ENCODE measurements around the gene ABHD14A.

The ABHD14A gene

DNA sequence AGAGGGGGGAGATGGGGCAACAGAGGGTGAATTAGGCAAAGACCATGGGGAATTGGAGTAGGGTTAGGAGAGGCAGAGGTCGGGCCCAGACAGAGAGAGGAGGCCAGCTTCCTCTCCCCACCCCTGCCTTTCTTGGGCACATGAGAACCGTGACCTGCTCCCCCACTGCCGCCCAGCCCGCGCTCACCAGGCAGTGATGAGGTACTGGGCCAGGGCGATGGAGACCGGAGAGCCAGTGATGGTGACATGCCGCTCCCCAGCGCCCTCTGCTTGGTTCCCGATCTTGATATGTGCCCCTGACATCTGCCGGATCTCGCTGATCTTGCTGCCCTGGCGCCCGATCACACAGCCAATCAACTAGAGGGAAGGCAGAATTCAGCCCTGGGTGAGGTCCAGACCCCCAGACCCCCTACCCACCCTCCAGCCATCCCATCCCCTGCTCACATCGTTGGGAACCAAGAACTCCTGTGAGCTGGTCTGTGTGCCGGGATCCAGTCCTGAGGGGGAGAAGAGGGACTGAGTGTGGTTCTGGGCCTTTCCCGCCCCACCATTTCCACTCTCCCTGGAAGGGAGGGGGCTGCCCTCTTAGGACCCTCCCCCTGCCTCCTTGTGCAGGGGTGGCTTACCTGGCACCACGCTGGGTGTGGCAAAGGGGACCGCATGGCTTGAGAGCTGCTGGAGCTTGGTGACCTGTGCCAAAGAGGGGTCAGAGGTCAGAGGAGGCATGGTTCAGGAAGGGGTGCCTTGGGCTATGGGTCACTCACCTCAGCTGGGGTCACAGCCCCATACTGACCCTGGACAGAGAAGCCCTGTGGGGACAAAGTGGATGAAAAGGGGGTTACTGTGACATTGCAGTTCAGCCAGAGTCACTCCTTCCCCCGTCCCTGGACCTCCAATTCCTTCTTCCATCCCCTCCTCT lies 16.0 kb upstream of the ABHD14A start:
- DNase-seq: no peak

DNA sequence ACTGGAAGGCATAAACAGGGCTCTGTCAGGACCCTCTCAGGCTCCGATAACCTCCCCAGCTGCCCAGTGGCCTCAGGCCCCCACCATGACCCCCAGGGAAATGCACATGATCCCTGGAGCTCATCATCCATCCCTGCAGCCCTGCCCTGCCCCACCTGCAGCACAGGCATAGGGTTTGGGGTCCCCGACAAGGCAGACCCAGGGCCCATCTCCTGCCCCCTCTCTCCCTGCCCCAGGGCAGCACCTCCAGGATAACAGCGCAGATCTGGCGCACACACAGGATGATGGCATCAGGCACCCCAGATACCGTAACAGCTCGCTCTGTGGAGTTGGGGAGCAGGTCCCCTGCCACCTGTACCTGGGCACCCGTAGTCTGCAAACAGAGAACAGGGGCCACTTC lies 15.2 kb upstream of the ABHD14A start:
- no peak for DNase-seq

DNA sequence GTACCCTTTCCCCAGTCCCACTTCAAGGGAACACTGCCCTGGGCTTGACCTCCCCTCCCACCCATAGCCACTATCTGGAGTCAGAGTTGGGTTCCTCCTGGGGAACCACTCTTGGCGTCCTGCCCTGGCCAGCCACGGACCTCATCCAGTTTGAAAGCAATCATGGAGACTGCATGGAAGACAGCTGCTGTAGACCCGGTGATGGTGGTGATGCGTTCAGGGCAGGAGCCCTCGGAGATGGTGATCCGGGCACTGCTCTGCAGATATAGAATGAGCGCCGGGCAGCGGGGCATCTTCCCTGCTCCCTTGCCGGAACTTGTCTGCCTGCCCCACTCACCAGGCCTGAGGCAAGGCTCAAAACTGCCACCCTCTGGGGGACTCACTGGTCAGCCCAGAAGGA lies 14.5 kb upstream of the ABHD14A start:
- DNase-seq: no peak

DNA sequence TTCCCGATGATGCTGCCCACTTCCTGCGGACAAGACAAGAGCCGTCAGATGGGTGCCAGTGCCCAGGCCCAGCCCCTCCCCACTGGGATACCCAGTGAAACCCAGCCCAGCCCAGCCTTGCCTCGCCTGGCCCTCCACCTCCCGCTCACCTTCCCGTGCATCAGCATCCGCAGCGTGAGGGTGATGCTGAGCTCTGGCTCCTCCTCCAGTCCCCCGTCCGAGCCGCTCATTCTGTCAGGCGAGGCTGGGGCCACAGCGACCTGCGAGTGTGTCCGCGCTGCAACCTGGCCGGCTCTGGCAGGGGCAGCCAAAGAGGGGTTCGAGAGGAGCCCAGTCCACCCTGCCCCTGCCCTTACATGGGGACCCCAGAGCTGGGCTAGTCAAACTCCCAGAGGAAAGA lies 13.9 kb upstream of the ABHD14A start:
- DNase-seq: no peak

DNA sequence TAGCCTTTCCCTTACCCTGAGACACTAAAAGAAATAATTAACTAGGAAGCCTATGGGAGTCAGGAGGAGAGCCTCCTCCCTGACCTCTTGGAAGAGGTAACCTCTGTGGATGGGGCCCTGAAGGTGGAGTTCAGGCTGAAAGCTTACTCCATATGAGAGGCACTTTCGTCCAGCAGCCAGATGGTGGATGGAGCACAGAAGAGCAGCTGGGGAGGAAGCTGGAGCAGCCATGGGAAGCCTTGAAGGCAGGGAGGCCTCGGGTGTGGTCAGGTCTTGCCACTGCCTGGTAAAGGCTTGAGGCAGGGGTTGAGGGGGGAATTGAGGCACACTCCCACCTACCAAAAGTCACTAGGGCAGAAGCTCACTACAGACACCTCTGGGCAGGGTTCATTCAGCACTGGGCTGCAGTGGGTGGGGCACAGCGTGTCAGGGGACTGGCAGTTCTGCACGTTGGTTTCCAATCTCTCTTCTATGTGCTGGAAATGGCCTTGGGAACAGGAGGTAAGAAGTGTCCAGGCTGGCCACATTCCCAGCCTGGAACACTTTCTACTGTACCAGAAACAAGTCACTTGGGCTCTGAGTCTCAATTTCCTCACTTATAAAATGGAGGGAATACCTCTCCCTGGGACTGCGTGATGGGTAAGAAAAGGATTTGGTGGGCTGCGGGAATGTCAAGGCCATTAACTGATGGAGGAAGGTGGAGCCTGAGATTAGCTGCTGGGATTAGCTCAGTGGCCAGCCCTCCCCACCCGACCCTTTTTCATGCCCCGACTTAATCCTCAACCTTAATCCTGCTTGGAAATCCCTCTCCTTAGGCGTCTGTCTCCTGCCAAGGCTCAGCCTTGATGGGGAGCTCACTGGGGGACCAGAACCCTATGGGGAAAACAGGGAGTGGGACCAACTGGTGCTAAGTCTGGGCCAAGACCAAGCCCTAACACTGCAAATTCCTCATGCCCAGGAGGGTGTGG lies 13.0 kb upstream of the ABHD14A start:
- DNase-seq: no peak

DNA sequence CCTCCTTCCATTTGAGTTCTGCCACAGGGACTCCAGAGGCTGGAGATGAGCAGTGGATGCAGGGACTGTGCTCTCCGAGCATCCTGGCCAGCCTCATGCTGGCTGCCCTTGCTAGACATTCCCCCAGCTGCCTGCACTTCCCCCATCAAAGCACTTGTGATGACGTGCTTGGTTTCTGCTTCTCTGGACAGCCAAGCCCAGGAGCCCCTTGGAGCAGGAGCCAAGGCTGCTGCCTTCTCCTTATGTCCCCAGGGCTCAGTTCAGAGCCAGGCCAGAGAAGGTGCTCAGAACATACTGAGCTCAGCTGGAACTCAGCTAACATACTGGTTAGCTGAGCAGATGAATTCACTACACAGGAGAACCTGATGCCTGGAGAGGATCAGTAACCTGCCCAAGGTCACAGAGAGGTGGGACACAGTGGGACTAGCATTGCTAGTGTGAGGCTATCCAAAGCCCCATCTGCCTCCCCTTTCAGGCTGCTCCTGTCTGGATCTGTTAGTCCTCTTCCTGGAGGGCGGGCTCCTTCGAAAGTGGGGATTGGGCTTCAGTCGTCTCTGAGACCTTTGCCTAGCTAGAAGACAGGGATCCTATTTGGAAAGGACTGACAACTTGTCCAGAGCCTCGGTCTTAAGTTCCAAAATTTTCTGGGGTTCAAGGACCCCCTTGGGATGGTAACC lies 11.9 kb upstream of the ABHD14A start:
- no peak for DNase-seq

DNA sequence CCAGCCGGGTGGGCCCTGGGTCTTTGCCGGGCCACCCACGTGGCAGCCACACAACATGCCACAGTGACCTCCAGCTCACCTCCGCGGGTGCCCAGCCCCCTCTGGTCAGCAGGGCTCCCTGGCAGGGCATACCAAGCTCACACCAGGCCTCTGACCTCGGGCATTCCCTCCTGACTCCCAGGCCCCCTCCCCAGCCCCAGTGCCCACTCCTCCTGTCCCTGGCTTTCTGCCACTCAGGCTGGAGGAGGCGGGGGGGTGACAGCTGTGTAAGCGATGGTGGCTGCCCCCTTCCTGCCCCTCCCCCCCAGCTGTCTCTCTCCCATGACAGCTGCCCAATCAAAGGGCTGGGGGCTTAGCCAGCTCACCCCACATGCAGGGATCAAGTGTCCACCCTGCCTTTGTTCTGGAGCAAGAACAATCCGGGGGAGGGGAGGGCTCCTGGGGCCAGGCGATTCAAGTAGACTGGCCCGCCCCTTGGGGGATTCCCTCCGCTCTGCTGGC lies 10.9 kb upstream of the ABHD14A start:
- DNase-seq: no peak

DNA sequence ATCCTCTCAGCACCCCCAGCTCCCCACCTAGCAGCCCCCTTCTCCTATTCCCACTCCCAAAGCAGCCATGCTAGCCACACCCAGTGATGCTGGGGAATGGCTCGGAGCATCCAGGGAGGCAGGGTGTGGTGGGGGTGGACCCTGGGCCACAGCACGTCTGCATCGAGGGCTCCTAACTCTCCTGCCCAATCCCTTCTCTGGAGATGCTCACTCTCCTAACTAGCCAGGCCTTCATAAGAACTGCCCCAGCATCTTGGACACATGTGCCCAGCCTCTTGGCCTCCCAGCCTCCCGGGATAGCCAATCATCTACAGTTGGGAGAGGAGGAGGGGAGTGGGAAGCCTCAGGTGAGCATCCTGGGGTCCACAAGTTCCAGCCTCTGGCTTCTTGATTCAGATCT lies 10.3 kb upstream of the ABHD14A start:
- DNase-seq: no peak

DNA sequence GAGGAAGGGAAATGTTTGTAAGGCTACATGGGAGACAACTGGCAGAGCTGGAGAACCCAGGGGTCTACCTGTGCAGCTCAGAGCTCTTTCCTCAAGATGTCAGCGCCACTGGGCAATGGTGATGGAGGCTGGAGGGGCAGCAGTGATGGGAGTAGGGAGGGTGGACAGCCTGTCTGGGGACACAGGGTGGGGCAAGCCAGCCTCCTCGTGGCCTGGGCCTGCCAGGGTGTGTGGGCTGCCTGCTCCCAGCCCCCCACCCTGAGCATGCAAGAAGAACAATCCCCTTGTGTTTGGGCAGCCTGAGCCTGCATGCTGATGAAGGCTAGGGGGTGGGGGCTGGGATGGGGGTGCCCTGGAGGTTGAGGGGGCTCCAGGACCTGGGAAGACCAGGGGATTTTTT lies 8.8 kb upstream of the ABHD14A start:
- DNase-seq: no peak

DNA sequence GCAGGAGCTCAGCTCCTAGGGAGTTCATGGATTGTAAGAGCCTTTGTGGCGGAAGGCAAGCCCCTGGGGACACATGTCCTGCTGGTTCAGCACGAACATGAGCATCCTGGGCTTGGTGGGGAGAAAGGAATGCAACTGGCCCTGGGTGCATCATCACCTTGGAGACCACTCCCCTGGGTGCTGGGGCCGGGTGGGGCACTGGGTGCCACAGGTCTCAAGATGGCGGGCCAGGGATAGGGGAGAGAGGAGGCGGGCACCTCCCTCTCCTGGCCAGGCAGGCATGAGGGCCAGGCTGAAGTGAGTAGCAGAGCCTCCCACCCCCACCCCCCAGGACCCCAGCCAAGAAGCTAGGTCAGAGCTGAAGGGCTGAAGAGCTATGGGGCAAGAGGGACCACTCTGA lies 8.4 kb upstream of the ABHD14A start:
- no peak for DNase-seq

DNA sequence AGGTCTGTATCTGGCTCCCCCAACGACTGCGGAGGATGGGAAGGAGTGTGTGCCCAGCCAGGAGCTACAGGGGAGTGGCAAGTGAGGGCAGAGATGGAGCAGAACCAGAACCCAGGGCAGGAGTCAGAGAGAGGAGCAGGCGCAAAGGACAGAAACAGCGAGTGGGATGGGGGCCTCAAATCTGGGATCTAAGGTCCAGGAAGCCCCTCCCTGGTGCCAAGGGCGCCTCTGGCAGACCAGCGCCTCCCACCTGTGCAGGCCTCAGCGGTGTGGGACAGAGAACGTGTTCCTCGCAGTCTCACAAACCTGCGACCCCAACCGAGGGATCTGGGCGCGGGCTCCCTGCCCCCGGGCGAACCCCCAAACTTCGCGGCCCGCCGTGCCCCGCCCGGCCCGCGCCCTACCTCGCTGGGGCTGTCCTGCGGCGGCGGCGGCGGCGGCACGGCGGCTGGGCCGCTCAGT lies 7.9 kb upstream of the ABHD14A start:
- DNase-seq: no peak

DNA sequence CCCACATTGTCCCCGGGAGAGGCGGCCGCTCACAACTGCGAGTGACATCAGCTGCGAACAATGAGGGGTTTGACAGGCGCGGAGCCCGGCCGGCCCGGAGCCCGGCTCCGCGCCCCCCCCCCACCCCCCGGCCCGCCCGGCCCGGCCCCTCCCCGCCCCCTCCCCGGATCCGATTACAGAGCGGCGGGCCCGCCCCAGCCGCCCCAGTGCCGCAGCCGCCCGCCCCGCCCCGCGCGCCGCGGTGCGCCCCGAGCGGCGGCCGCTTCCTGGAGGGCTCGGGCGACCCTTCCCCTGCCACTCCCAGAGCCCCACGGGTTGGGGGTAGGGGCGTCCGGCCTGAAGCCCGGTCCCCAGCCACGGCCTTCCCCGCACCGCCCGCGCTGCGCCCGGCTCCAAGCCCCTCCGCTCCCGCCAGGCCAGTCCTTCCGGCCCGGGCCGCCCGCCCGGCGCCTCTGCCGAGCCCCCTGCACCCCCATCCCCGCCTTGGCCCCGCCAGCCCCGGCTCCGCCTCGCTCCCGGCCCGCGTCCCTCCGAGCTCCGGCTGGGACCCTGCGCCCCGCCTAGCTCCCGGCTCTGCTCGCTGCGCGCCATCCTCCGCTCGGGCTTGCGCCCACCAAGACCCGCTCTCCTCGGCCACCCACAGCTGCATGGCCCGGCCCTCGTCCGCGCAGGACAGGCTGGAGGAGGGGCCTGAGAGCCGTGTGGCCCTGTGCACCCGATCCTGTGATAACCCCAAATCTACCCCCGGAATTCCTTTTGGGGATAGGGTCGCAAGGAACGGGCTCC lies 7.3 kb upstream of the ABHD14A start, which contains the start of gene PCBP4:
PCBP4 (minus strand) TSS at position 71 of the 786 bp plus-strand sequence. CDS start 6,214 bp downstream, outside the sequence.
- peak; percentile 6 for DNase-seq

DNA sequence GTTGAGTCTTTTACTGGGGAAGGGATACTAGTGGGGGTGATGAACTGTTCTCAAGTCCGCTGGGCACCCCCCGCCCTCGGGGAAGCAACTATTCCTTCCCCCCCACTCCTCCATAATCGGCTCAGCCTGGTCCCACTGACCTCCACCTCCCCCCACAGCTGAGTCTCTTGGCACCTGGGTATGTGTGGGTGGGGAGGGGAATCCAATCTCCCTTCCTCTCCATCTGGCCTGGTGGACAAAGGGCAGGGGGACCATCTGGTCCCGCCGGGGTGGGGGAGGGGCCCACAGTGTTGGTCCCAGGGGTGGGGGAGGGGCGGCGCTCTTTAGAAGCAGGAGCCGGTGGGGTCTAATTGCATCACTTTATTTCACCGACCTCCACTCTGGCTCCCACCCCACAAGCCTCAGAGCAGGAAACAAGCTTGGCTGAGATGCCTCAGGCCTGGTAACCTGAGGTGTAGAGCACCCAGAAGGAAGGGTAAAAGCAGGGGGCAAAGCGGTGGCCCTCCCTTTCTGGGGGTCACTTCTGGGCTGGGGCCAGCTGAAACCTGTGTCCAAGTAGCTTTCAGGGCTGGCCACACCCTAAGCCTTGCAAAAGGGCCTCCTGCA lies 6.6 kb upstream of the ABHD14A start:
- no peak for DNase-seq

DNA sequence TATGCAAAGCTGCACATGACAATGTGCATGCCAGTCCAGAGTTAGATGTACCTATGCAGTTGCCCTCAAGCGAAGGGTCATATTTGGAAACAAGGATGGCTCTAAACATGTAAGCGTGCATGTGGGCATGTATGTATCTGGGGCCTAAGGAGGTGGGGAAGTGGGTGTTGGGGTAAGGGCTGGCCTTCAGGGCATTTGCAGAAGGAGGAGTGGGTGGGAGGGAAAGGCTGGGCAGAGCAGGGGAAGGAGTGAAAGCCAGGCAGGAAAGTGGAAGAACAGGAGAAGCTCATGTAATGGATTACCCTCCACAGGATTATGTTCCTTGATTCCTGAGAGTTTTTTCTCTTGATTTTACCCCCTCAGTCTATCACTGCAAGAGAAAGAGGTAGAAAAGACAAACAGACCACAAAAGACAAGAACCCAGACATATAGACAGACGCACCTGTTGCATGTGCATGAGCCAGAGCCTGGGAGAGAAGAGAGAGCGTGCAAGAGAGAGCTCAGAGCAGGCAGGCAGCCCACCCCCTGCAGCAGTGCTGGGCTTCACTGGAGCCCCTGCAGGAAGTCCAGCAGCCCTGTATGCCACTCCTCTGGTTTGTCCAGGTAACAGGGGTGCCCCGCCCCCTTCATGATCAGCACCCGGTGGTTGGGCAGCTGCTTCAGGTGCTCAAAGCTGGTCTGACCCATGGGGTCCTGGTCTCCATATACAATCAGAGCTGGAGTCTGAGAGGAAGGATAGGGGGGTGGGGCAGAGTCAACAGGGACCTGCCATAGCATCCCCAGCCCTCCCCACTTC lies 5.8 kb upstream of the ABHD14A start:
- DNase-seq: no peak

DNA sequence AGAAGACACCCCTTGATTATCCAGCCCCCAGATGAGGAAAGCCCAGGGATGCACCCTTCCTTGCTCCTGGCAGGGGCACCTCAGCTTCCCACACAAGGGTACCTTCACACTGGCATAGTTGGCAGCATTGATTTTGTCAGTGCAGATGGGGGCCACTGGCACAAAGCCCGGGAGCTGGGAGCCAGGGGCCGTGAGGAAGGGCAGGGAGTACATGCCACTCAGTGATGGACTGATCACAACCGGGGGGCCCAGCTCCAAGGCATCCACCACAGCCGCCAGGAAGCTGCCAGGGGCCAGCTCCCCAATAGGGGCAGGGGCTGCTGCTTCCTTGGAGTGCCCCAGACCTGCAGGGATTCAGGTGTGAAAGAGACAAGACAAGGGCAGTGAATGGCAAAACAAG lies 5.0 kb upstream of the ABHD14A start:
- DNase-seq: no peak

DNA sequence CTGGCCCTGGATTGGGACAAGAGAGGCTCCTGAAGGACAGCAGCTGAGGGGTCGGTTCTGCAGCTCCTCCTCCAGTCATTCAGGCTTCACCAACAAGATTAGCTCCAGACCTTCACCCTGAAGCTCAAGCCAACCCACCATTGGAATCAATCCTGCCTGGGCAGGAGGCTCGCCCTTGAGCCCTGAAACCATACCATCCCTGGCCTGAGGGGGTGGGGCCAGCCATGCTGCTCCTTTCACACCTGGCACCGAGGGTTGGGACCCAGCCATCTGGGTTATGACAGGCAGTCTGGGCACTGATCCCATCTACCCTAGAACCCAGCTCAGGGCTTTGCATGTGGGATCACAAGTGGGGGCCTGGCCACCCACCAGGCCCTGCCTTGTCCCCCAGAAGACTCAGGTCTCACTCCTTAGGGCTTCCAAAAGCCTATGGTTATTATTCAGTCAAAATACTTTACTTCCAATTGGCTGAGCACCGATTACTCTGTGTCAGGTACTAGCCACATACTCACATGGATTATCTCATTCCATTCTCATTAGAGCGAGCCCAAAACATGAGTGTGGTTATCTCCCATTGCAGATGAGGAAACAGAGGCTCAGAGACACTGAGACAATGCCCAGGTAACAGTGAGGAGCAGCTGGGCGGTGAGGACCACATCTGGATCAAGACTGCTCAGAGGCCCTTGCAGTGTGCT lies 4.1 kb upstream of the ABHD14A start:
- no peak for DNase-seq

DNA sequence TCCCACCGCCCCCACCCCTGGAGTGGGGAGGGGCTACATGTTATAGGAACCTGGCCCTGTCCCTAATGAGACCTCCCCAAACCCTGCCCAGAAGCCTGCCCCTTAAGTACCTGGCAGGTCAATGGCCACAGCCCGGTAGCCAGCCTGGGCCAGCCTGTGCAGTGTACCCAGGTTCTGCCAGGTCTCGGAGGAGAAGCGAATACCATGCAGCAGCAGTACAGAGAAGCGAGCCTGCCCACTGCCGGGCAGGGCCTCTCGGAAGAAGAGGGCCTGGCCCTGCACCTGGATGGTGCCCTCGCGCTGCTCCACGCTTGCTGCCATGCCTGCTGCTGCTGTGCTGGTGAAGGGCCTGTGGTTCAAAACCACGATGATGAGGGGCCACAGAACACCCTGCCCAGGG lies 3.5 kb upstream of the ABHD14A start:
- no peak for DNase-seq

DNA sequence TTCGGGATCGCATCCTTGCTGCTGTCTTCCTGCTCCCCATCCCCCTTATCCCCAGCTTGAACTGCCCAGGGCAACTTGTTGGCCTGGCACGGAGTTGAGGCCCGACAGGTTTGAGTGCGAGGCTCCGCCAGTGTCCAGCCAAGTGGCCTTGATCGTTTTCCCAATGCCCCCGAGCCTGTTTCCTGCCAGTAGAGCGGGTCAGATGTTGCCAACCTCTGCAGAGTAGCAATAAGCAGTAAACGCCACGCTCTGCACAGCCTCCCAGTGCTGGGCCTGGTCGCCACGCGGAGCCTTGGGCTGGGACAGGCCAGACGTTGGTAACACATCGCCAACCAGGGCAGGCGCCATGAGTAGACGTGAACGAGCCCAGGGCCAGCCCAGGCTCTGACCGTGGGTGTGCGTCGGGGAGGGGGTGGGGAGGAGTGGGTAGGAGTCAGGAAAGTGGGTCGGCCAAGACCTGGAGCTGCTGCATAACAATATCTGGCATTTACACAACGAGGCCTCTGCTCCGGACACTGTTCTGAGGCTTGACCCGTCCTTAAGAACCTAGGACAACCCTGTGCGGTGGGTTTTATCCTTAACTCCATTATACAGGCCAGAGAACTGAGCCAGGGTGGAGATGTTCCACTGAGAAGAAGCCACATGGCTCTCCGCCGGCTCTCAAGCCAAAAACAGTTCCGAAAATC lies 444 bp upstream of the ABHD14A start:
- DNase-seq: peak; percentile 6

DNA sequence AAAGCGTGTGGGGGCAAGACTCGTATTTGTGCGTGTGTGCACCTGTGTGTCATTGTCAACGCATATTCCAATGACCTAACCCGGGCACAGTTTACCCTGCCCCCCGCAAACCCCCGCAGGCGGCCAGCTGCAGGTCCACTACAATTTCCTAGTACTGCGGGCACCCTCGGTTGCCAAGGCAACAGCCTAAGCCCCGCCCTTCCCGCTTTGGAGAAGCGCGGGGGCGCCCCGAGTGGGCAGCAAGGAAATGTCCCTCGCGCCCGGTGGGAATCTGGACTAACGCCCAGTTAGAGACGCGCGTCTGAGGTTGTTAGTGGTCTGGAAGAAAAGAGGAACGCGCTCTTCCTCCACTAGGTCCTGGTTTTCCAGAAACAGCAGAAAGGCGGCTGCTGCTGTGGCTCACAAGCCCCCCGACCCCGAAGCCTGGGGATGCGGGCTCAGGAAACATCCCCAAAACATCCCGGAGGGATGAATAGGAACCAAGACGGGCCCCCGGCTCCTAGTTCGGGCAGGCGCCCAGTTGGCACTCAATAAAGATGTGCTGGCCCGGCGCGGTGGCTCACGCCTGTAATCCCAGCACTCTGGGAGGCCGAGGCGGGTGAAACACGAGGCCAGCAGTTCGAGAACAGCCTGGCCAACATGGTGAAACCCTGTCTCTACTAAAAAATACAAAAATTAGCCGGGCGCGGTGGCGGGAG lies 1.1 kb downstream of the ABHD14A start:
- DNase-seq: peak; percentile 3
